Liver (tissue), 3 donors: Measurements from ENCODE around the gene DLG4.

Experiments
- FOXA1 ChIP-seq: IDR thresholded peaks from 2 replicates; pipeline ENCODE4 v1.6.1; 2016; ENCODE audit warnings: antibody characterized with exemption
- RAD21 ChIP-seq, 2 donors: IDR thresholded peaks; 2 replicates each; pipeline ENCODE4 v1.6.1; 2016; ENCODE audit warnings: antibody characterized with exemption in 2 of 2, mild to moderate bottlenecking in 2 of 2
- REST ChIP-seq: IDR thresholded peaks from 2 replicates; pipeline ENCODE4 v1.6.1; 2016; ENCODE audit warnings: antibody characterized with exemption, mild to moderate bottlenecking
- RXRA ChIP-seq, 2 donors: IDR thresholded peaks; 2 replicates each; pipeline ENCODE4 v1.6.1; 2017 to 2018; ENCODE audit warnings: antibody characterized with exemption in 2 of 2, mild to moderate bottlenecking in 1 of 2
- TAF1 ChIP-seq: conservative IDR thresholded peaks from 2 replicates; pipeline ENCODE4 v1.6.1; 2016; ENCODE audit warnings: antibody characterized with exemption, mild to moderate bottlenecking
- TF ChIP-seq, protein P1 (sequence below): fragments of 150-350 bp; IDR thresholded peaks from 2 replicates; pipeline ENCODE4 v1.5.1; 2017; ENCODE audit warnings: improper control_type of control experiment, low read depth, low read length; ENCODE audit not compliant: missing input control
- donor health status: healthy.
- donor health status: healthy.

- TF ChIP-seq, protein P1, sequence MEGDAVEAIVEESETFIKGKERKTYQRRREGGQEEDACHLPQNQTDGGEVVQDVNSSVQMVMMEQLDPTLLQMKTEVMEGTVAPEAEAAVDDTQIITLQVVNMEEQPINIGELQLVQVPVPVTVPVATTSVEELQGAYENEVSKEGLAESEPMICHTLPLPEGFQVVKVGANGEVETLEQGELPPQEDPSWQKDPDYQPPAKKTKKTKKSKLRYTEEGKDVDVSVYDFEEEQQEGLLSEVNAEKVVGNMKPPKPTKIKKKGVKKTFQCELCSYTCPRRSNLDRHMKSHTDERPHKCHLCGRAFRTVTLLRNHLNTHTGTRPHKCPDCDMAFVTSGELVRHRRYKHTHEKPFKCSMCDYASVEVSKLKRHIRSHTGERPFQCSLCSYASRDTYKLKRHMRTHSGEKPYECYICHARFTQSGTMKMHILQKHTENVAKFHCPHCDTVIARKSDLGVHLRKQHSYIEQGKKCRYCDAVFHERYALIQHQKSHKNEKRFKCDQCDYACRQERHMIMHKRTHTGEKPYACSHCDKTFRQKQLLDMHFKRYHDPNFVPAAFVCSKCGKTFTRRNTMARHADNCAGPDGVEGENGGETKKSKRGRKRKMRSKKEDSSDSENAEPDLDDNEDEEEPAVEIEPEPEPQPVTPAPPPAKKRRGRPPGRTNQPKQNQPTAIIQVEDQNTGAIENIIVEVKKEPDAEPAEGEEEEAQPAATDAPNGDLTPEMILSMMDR, result no peak
- TF ChIP-seq RAD21 (IDR thresholded peaks at IDR 0.05), result no peak
- no peak for TF ChIP-seq REST
- no peak for TF ChIP-seq RXRA (IDR thresholded peaks at IDR 0.05)
- no peak for TF ChIP-seq TAF1
- TF ChIP-seq FOXA1, result no peak
Observed at GRCh38 chr17:7174603-7175326, 44.9 kb downstream of the DLG4 start.
